K562 (cell line): ENCODE measurements around the gene MRPS6.

Experiments
- KLF6 ChIP-seq: fragments of 250-450 bp; sonication (Bioruptor Pico); IDR thresholded peaks from 2 replicates; pipeline ENCODE4 v1.4.0; 2020; ENCODE audit warnings: mild to moderate bottlenecking, moderate library complexity, borderline replicate concordance
- MXI1 ChIP-seq: IDR thresholded peaks from 2 replicates; pipeline ENCODE4 v1.6.1; 2011; ENCODE audit warnings: low read depth, mild to moderate bottlenecking, improper control_type of control experiment, low read length
- RFX7 ChIP-seq: fragments of 250-450 bp; sonication (Bioruptor Pico); IDR thresholded peaks from 2 replicates; pipeline ENCODE4 v1.5.1; 2021; ENCODE audit warnings: mild to moderate bottlenecking
- TF ChIP-seq, protein P1 (sequence below), 2 experiments: IDR thresholded peaks; 2 replicates each; pipeline ENCODE4 v1.6.1; 2012; ENCODE audit warnings: improper control_type of control experiment in 2 of 2, low read depth in 2 of 2, low read length in 2 of 2, borderline replicate concordance in 1 of 2
- TF ChIP-seq, protein P2 (sequence below): fragments of 450-650 bp; IDR thresholded peaks from 2 replicates; pipeline ENCODE4 v1.6.1; 2016; ENCODE audit warnings: mild to moderate bottlenecking
- TF ChIP-seq, protein P3 (sequence below): sonication (generic); formaldehyde crosslinking; IDR thresholded peaks from 2 replicates; pipeline ENCODE4 v1.9.0; 2022; ENCODE audit warnings: mild to moderate bottlenecking, missing genetic modification reagents
- TF ChIP-seq, protein P4 (sequence below): fragments of 450-650 bp; IDR thresholded peaks from 2 replicates; pipeline ENCODE4 v1.6.1; 2017; ENCODE audit warnings: mild to moderate bottlenecking, moderate library complexity

DNA sequence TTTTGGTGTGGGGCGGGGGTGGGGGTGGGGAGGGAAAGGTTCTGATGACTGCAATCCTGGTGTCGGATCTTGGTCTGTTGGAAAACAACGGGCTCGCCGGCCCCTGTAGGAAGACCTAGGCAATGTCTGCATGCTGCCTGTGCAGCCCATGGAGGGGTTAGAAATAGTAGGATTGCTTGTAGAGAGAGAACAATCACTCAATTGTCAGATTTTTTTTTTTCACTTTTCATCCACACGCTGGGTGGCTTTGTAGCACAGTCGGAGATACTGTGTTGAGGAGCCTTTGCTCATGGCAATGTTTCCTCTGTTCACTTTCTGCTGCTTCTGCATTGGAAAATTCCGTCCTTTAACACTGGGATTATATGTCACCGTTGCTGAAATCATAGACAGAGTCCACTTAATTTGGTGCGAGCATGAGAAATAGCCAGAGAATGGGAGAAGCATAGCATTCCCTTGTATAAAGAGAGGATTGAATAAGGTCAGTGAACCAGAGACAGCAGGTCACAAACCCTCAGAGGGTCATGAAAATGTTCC, 107.5 kb downstream of the MRPS6 start:
- TF ChIP-seq KLF6 (CRISPR knock-in tag), result no peak
- TF ChIP-seq, protein P1, sequence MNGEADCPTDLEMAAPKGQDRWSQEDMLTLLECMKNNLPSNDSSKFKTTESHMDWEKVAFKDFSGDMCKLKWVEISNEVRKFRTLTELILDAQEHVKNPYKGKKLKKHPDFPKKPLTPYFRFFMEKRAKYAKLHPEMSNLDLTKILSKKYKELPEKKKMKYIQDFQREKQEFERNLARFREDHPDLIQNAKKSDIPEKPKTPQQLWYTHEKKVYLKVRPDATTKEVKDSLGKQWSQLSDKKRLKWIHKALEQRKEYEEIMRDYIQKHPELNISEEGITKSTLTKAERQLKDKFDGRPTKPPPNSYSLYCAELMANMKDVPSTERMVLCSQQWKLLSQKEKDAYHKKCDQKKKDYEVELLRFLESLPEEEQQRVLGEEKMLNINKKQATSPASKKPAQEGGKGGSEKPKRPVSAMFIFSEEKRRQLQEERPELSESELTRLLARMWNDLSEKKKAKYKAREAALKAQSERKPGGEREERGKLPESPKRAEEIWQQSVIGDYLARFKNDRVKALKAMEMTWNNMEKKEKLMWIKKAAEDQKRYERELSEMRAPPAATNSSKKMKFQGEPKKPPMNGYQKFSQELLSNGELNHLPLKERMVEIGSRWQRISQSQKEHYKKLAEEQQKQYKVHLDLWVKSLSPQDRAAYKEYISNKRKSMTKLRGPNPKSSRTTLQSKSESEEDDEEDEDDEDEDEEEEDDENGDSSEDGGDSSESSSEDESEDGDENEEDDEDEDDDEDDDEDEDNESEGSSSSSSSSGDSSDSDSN (IDR thresholded peaks at IDR 0.05; ENCODE audit: borderline replicate concordance in 1 of 2, low read depth in 2 of 2, low read length in 2 of 2), result no peak
- TF ChIP-seq, protein P2, sequence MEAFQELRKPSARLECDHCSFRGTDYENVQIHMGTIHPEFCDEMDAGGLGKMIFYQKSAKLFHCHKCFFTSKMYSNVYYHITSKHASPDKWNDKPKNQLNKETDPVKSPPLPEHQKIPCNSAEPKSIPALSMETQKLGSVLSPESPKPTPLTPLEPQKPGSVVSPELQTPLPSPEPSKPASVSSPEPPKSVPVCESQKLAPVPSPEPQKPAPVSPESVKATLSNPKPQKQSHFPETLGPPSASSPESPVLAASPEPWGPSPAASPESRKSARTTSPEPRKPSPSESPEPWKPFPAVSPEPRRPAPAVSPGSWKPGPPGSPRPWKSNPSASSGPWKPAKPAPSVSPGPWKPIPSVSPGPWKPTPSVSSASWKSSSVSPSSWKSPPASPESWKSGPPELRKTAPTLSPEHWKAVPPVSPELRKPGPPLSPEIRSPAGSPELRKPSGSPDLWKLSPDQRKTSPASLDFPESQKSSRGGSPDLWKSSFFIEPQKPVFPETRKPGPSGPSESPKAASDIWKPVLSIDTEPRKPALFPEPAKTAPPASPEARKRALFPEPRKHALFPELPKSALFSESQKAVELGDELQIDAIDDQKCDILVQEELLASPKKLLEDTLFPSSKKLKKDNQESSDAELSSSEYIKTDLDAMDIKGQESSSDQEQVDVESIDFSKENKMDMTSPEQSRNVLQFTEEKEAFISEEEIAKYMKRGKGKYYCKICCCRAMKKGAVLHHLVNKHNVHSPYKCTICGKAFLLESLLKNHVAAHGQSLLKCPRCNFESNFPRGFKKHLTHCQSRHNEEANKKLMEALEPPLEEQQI, result no peak
- TF ChIP-seq MXI1, result no peak
- TF ChIP-seq, protein P3, sequence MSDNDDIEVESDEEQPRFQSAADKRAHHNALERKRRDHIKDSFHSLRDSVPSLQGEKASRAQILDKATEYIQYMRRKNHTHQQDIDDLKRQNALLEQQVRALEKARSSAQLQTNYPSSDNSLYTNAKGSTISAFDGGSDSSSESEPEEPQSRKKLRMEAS, result no peak
- TF ChIP-seq RFX7 (CRISPR knock-in tag), result no peak
- TF ChIP-seq, protein P4, sequence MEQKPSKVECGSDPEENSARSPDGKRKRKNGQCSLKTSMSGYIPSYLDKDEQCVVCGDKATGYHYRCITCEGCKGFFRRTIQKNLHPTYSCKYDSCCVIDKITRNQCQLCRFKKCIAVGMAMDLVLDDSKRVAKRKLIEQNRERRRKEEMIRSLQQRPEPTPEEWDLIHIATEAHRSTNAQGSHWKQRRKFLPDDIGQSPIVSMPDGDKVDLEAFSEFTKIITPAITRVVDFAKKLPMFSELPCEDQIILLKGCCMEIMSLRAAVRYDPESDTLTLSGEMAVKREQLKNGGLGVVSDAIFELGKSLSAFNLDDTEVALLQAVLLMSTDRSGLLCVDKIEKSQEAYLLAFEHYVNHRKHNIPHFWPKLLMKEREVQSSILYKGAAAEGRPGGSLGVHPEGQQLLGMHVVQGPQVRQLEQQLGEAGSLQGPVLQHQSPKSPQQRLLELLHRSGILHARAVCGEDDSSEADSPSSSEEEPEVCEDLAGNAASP, result no peak
